GM12878 (cell line): ENCODE results near the gene STAM2. TPM values are rescaled to one million over a fixed set of nuclear protein-coding genes. Genes with fewer than 3 reads are reported as not detected.

ENCODE experiments used
- ATAC-seq: fragments of 200-7000 bp; cut with Tn5 transposase; 3 replicates; pipeline ENCODE4 v1.9.1; 2020; ENCODE audit warnings: mild to moderate bottlenecking, moderate library complexity
- BruUV-seq: library from RNA; stranded (reverse); fragments of 400-500 nt; replicated peaks from 2 replicates; lab custom pipeline; 2021; lab: Mats Ljungman, UMichigan
- CTCF ChIA-PET: fragments of 300-600 bp; sonication (Branson Sonifier 250); formaldehyde crosslinking; extraction: SDS; loops from one replicate; lab custom pipeline; 2021; ENCODE audit warnings: inconsistent platforms; lab: Yijun Ruan, JAX
- POLR2A ChIA-PET: fragments of 350-600 bp; formaldehyde crosslinking; extraction: SDS; loops from one replicate; lab custom pipeline; 2021; ENCODE audit warnings: inconsistent platforms; lab: Charles Lee
- RAD21 ChIA-PET: fragments of 300-600 bp; sonication (Branson Sonifier 250); formaldehyde crosslinking; loops from one replicate; lab custom pipeline; 2023; ENCODE audit warnings: antibody characterized with exemption; ENCODE audit not compliant: unreplicated experiment; lab: Charles Lee
- SMC1A ChIA-PET: fragments of 300-600 bp; sonication (Branson Sonifier 250); formaldehyde crosslinking; loops from one replicate; lab custom pipeline; 2023; ENCODE audit not compliant: unreplicated experiment, uncharacterized antibody; lab: Charles Lee
- DNase-seq: peaks from one replicate; pipeline ENCODE4 v3.0.0-alpha.2; 2011; ENCODE audit warnings: low read depth, low spot score
- FAIRE-seq: peaks from 3 replicates; lab custom pipeline; 2011; peaks lifted over from hg19 to GRCh38; lab: Jason Lieb, UNC
- H2AFZ ChIP-seq: 2 replicates; pipeline ENCODE4 v1.6.0; 2011; ENCODE audit warnings: low read depth, low read length, control low read depth; ENCODE audit not compliant: control insufficient read depth
- H3K27ac ChIP-seq: 2 replicates; pipeline ENCODE4 v1.5.1; 2011; ENCODE audit warnings: control low read depth; ENCODE audit not compliant: control insufficient read depth, insufficient read depth
- H3K27me3 ChIP-seq, 2 experiments: replicated peaks in 1 of 2; 2 replicates each; pipeline versions ENCODE4 v1.6.0 to v1.6.1; 2011; ENCODE audit warnings: low read length in 1 of 2; ENCODE audit not compliant: control insufficient read depth in 2 of 2, insufficient read depth in 2 of 2
- H3K36me3 ChIP-seq, 2 experiments: 2 replicates each; pipeline ENCODE4 v1.5.1; 2011; ENCODE audit warnings: low read length in 1 of 2; ENCODE audit not compliant: control insufficient read depth in 2 of 2, insufficient read depth in 2 of 2
- H3K4me1 ChIP-seq: 2 replicates; pipeline ENCODE4 v1.6.1; 2011; ENCODE audit warnings: mild to moderate bottlenecking, low read length, moderate library complexity, mixed read lengths; ENCODE audit not compliant: control insufficient read depth, insufficient read depth
- H3K4me2 ChIP-seq: 2 replicates; pipeline ENCODE4 v1.6.0; 2011; ENCODE audit warnings: control low read depth; ENCODE audit not compliant: control insufficient read depth, insufficient read depth
- H3K4me3 ChIP-seq: fragments of 200-600 bp; sonication (generic); 2 replicates; pipeline ENCODE4 v1.5.1; 2016
- H3K79me2 ChIP-seq: 2 replicates; pipeline ENCODE4 v1.6.0; 2011; ENCODE audit warnings: low read length; ENCODE audit not compliant: control insufficient read depth, insufficient read depth
- H3K9ac ChIP-seq: 2 replicates; pipeline ENCODE4 v1.8.0; 2011; ENCODE audit warnings: low read length, control low read depth, mixed read lengths; ENCODE audit not compliant: control insufficient read depth, insufficient read depth
- H3K9me3 ChIP-seq: replicated peaks from 3 replicates; pipeline ENCODE4 v1.5.1; 2011; ENCODE audit warnings: mild to moderate bottlenecking, low read length; ENCODE audit not compliant: control insufficient read depth, insufficient read depth
- H4K20me1 ChIP-seq: 2 replicates; pipeline ENCODE4 v1.6.0; 2011; ENCODE audit not compliant: control insufficient read depth, insufficient read depth
- CBX5 ChIP-seq: sonication (generic); IDR thresholded peaks from 2 replicates; pipeline ENCODE4 v1.6.1; 2016; ENCODE audit warnings: low read depth, moderate library complexity, mild to moderate bottlenecking, inconsistent platforms
- EED ChIP-seq: sonication (generic); IDR thresholded peaks from 2 replicates; pipeline ENCODE4 v1.6.1; 2016; ENCODE audit warnings: antibody characterized with exemption, low read depth
- IKZF2 ChIP-seq, 2 experiments: fragments of 450-650 bp; IDR thresholded peaks; 2 replicates each; pipeline ENCODE4 v1.6.1; 2017; ENCODE audit warnings: mild to moderate bottlenecking in 2 of 2, moderate library complexity in 2 of 2
- PAX8 ChIP-seq: fragments of 450-650 bp; IDR thresholded peaks from 2 replicates; pipeline ENCODE4 v1.6.1; 2017; ENCODE audit warnings: mild to moderate bottlenecking, moderate library complexity
- PML ChIP-seq: IDR thresholded peaks from 2 replicates; pipeline ENCODE4 v1.6.1; 2012; ENCODE audit warnings: low read length, inconsistent platforms
- SREBF1 ChIP-seq: IDR thresholded peaks from 2 replicates; pipeline ENCODE4 v1.6.1; 2012; ENCODE audit warnings: mild to moderate bottlenecking, low read length
- TAF1 ChIP-seq: IDR thresholded peaks from 2 replicates; pipeline ENCODE4 v1.6.1; 2011; ENCODE audit warnings: mild to moderate bottlenecking, low read depth, low read length, borderline replicate concordance
- ZNF622 ChIP-seq: fragments of 450-650 bp; IDR thresholded peaks from 2 replicates; pipeline ENCODE4 v1.6.1; 2017; ENCODE audit warnings: mild to moderate bottlenecking, inconsistent platforms
- WGBS: methylation state at CpG from one replicate; pipeline ENCODE4 v1.1.6; 2016; ENCODE audit warnings: low lambda C conversion rate; ENCODE audit not compliant: insufficient replicate concordance, insufficient coverage; ENCODE audit errors: missing lambda C conversion rate; 5-methylcytosine and 5-hydroxymethylcytosine counted together
- in situ Hi-C: fragments of 300-500 bp; cut with MboI; formaldehyde crosslinking; loops from 9 replicates; pipeline ENCODE4 v1.14.3; 2018; ENCODE audit warnings: mixed read lengths
- intact Hi-C: fragments of 100-400 bp; cut with micrococcal nuclease; formaldehyde crosslinking; loops from one replicate; pipeline ENCODE4 v1.14.2; 2022; ENCODE audit not compliant: unreplicated experiment
- polyA plus RNA-seq, 11 experiments: library from polyadenylated mRNA; depleted of rRNA in 4 of 11; unstranded in 6 of 11; stranded (reverse) in 5 of 11; fragments of >200 nt; fragmentation: Nextera tagmentation in 4 of 11; fragmentation: Illumina TruSeq in 1 of 11; extraction: Ambion mirVana in 4 of 11; extraction: Trizol in 1 of 11; gene quantifications; 1 replicate in 1 of 11; 2 replicates in 10 of 11; pipeline versions ENCODE4 v1.2.1 to v1.2.3, GENCODE V29; 2011 to 2016; ENCODE audit warnings: inconsistent platforms in 2 of 11, missing spikeins in 2 of 11, low read depth in 1 of 11
- total RNA-seq, 4 experiments: library from RNA; depleted of rRNA in 3 of 4; stranded (reverse); fragments of >200 nt in 3 of 4; fragmentation: Illumina TruSeq in 1 of 4; extraction: Trizol in 1 of 4; gene quantifications; 2 replicates each; pipeline versions ENCODE4 v1.2.1 to v1.2.3, GENCODE V29; 2013 to 2021
- TF ChIP-seq, protein P1 (sequence below): fragments of 450-650 bp; conservative IDR thresholded peaks from 2 replicates; pipeline ENCODE4 v1.6.1; 2017; ENCODE audit warnings: mild to moderate bottlenecking, moderate library complexity
- TF ChIP-seq, protein P2 (sequence below): IDR thresholded peaks from 2 replicates; pipeline ENCODE4 v1.6.1; 2011; ENCODE audit warnings: low read depth, low read length, improper control_type of control experiment, borderline replicate concordance

Gene STAM2
- total and polyA plus RNA-seq, 10 of the 15 experiments (the other 5 are each of a cell fraction or from before 2014, with no cell fraction given) = 4.4 to 21.6 (median 16.2) TPM

DNA sequence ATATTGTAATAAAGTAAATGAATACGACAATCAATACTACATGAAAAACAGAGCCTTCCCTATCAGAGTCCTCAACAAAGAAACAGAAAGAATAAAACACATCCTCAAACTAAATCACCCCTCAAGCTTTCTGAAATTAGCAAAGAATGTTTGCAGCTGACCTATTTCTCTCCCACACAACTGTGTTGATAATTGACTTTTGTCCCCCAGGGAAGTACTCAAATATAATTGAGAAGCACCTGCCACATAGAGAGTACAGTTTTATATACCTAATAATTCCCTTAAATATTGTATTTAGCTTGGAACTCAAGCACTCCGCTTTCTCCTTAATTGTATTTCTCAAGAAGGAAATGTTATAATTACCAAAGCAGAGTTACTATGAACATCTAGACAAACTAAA lies 89.3 kb downstream of the STAM2 start (continued):
- TF ChIP-seq, protein P1, sequence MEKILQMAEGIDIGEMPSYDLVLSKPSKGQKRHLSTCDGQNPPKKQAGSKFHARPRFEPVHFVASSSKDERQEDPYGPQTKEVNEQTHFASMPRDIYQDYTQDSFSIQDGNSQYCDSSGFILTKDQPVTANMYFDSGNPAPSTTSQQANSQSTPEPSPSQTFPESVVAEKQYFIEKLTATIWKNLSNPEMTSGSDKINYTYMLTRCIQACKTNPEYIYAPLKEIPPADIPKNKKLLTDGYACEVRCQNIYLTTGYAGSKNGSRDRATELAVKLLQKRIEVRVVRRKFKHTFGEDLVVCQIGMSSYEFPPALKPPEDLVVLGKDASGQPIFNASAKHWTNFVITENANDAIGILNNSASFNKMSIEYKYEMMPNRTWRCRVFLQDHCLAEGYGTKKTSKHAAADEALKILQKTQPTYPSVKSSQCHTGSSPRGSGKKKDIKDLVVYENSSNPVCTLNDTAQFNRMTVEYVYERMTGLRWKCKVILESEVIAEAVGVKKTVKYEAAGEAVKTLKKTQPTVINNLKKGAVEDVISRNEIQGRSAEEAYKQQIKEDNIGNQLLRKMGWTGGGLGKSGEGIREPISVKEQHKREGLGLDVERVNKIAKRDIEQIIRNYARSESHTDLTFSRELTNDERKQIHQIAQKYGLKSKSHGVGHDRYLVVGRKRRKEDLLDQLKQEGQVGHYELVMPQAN = no peak
- TF ChIP-seq TAF1 = no peak
- TF ChIP-seq ZNF622 = no peak
- TF ChIP-seq, protein P2, sequence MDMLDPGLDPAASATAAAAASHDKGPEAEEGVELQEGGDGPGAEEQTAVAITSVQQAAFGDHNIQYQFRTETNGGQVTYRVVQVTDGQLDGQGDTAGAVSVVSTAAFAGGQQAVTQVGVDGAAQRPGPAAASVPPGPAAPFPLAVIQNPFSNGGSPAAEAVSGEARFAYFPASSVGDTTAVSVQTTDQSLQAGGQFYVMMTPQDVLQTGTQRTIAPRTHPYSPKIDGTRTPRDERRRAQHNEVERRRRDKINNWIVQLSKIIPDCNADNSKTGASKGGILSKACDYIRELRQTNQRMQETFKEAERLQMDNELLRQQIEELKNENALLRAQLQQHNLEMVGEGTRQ = no peak
- no peak for TF ChIP-seq EED
- TF ChIP-seq CBX5 = no peak

DNA sequence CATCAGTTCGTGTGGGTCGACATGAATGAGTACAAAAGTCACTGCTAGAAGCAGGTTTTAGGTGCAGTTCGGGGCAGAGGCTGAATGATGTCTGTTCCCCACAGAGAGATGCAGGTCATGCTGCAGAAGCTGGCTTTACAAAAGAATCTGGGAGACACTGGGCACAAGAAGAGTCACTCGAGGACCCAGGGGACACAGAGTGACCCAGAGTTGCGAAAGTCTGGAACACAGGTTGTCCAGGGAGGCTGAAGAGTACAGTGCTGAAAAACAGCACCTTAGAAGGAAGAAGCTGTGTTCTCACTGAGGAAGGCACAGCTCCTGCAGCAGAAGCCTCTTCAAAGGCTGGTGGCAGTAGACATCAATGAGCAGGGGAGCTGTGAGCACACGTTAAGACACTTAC lies 91.5 kb downstream of the STAM2 start:
- RAD21 ChIA-PET = no interaction called here
- Histone ChIP-seq H4K20me1 (no peaks in the 10 kb centered on the region), H3K79me2 (no peaks in the 10 kb centered on the region), H3K27me3 (no peaks in the 10 kb centered on the region; a peak in 1 of 4 replicates), H3K4me2 (no peak overlapping the region), H3K4me1 (peaks cover 1% of the 10 kb centered on the region; the same call in 1 of the 2 replicates), H3K36me3 (no peaks in the 10 kb centered on the region), H3K4me3 (no peak overlapping the region), H3K9ac (no peak overlapping the region), H3K27ac (no peak overlapping the region), H2AFZ (no peak overlapping the region), H3K9me3 (no peaks in the 10 kb centered on the region)
- SMC1A ChIA-PET = interaction anchor here (0.6 to 1.3 kb wide), 2 partner anchors 36 to 399 kb away, joined by 3 read pairs; no protein-coding TSS in a partner anchor
- FAIRE-seq = no peak
- TF ChIP-seq SREBF1 = no peak
- TF ChIP-seq PAX8 = no peak
- TF ChIP-seq IKZF2 (IDR thresholded peaks at IDR 0.05) = no peak
- TF ChIP-seq PML = no peak
- no peak for DNase-seq
- POLR2A ChIA-PET = no interaction called here
- in situ Hi-C loops (no loop called here), intact Hi-C loops (no loop called here)
- ATAC-seq = no peak; the same call in 2 of the 3 replicates
- CTCF ChIA-PET = no interaction called here
- no TSS peak for BruUV-seq
- WGBS = 42% methylated on average over 6 of the region's 6 CpGs
